GM19455 (cell line): ENCODE data around the gene KCNIP4.

Experiments
- ATAC-seq: cut with Tn5 transposase; IDR thresholded peaks from one replicate; pipeline ENCODE4 v1.9.1; 2021; ENCODE audit not compliant: unreplicated experiment

Gene KCNIP4

DNA sequence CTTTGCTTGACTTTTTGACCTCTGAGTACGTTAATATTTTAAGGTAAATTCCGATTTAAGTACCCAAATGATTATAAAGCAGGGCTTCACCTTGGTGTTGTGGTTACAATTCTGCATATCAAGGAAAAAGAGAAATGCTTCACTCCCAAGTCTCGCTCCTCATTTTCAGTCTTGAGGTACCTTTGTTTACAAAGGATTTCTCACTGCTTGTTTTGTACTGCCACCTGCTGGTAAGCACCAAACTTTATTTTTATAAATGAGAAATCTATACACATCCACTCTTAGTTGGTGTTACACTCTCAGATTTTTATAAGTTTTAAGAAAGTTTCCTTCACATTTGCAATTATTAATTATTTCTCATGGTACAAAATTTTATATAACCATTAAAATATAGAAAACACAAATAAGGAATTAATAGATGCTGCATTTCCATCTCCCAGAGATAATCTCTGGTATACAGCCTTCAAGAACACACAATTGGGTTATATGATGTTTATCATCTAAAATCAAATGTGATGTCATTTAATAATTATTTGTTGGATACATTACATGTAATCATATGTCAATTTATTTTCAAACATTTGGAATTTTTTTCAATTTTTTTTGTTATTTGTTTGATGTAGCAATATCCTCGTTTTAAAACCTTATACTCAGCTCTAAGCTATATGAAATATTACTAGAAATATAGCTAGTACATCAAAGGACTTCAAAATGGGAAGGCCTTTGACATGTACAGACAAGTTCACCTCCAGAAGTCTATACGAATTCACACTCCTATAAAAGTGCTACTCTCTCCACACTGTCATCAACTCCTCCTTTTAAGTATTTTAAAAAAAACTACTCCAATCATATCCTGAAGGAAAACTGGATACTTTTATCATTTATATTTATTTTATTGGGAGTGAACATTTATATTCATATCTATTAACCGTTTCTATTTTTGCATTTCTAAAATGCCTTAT is 179.9 kb downstream of the KCNIP4 start:
- peak; percentile 65 for ATAC-seq

DNA sequence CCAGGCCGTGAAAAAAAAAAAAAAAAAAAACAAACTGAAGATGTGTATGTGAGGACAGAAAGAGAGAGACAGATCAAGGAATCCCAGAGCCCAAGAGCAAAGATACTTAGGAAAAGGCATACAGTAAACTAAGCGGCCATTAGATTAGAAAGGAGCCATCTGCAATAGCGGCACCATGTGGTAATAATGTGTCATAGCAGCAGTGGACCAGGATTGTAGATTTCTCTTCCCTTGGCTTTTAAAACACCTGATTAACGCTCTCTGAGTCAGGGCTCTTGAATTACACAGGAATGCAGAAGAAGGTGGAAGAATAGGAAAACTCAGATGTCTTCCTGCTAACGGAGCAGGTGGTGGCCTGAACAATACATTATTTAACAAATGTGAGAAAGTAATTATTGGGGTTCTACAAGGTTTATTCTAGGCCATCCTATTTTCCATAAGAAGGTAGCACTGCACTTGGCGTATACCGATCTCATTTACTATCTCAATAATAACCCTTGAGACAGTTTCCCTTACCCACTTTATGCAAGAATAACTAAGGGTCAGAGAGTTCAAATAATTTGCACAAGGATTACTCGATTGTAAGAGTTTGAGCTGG is 182.7 kb downstream of the KCNIP4 start:
- ATAC-seq: peak; percentile 68

DNA sequence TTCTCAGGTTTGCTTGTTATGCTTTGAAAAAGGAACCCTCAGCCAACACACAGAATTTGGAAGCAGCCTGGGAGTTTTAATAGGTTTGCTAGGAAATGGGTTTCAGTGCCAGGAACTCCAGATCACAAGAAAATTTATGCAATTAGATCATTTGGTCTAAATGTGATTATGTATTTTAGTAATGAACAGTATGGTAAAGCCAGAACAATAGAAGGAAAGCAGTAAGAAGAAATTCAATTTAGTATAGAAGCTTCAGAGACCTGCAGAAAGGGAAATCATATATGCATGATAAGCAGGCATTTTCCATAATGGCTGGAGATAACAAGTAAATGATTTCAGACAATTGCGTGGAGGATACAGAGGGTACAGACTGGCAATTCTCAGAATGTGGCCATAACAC is 184.7 kb downstream of the KCNIP4 start:
- no peak for ATAC-seq

DNA sequence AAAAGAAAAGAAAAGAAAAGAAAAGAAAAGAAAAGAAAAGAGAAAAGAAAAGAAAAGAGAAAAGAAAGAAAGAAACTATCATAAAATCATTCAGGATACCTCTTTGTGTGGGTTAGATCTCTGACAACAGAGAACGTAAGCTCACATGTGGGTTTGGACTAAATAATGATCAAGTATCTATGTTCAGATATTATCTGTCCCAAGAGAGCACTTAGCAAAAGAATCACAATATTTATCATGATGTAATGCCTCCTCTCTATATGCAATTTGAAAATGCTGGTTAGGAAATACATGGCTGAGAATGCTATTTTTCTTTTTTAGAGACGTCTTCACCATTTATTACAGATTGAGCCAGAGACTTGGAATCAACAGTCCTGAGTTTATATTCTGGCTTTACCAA is 191.3 kb downstream of the KCNIP4 start:
- no peak for ATAC-seq

DNA sequence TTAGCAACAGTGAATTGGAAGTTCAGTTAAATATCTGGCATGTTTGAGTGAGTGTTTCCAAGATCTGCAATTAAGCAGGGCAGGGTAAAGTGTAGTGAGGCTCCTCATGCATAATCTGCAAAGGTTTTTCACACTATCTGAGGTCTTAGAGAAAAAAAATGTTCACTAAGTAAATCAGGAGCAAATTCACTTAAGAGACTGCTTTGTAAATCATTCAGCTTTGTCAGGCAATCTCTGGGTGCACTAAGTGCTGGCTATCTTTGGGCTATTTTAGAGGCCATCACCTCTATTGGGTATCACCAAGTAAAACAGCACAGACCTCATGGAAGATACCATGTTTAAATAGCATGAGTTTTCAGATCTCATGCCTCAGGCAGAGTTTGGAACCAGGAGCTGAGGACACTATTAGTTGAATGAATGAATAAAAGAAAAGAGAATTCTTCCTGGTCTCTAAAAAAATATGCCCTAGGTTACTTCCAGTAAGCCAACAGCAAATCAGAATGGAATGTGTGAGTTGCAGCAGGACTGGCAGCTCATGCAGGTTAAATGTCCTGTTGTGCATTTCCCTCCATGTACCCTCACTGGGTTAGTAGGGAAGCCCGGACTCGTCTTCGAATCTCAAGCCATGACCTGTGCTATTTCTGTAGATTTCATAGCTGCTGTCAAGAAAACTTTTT is 195.3 kb downstream of the KCNIP4 start:
- no peak for ATAC-seq

DNA sequence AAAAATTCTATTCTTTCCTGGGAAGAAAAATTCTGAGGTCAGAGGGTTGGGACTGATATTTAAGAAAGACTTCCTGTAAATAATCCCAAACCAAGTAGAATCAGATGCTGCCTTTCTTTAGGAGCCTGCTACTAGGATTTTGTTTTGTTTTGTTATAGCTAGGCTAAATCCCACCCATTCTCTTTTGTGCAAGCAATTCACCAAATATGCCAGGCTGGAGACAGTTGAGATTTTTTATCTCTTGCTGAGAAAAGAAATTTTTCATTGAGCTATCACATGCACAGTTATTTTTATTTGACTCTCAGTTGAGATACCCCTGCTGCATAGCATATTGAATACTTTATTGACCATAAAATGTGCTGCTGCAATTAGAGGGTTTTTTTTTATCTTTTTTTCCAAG is 196.0 kb downstream of the KCNIP4 start:
- no peak for ATAC-seq

DNA sequence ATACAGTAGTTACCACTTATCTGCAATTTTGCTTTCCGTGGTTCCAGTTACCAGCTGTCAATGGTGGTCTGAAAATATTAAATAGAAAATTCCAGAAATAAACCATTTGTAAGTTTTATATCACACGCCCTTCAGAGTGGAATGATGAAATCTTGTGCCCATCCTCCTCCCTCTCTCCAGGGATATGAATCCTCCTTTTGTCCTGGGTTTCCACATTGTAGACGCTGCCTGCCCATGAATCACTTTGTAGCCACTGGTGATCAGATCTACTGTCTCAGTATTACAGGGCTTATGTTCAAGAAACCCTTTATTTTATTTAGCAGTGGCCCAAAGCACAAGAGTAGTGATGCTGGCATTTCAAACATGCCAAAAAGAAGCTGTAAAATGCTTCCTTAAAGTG is 198.6 kb downstream of the KCNIP4 start:
- no peak for ATAC-seq

DNA sequence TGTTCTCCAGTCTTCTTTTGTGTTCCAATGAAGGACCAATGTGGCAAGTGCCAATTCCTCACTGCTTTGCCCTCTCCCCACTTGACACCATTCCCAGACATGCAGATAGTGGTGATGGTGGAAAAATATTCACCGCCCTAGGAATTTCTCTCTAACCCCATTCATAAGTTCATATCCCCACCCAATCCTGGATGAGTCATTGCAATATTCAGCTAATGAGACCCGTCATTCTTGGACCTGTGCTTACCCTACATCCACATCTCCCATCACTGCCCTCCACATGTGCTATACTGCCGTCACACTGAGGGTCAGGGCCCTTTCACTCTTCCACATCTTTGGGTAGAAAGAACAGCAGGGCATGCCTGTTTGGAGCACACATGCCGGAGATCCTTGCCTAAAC is 199.2 kb downstream of the KCNIP4 start:
- no peak for ATAC-seq

DNA sequence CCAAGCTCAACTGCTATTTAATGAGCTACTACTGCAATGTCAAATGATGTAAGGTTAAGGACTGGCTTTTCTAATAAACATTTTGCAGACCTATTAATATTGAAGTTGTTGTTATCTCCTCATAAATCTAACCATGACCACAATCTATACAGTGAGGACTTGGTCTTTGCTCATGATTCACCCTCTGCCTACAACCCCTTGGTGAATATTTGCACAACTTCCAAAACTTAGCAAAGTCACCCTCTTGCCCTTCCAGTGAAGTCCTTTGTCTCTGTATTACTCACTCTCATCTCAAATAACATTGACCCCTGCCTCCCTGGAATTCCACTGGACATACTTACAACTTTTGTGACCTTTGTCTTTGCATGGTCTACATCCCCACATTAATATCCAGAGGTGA is 204.5 kb downstream of the KCNIP4 start:
- ATAC-seq: no peak

DNA sequence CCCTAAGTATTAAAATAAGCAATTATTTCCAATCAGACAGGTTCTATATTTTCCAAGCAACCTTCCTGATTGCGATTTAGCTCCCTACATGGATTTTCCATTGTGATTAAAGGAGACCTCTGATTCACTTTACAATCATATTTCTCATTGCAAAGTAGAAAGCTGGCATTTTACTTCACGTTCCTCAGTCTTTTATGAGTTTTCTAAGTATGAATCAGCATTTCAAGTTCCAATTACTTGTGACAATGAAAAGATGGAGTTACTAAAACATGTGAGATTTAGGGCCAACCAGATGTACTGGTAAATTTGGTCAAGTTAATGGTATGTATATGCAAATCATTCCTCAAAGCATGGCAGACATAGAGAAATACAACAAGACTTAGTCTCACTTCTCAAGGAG is 206.2 kb downstream of the KCNIP4 start:
- ATAC-seq: no peak

DNA sequence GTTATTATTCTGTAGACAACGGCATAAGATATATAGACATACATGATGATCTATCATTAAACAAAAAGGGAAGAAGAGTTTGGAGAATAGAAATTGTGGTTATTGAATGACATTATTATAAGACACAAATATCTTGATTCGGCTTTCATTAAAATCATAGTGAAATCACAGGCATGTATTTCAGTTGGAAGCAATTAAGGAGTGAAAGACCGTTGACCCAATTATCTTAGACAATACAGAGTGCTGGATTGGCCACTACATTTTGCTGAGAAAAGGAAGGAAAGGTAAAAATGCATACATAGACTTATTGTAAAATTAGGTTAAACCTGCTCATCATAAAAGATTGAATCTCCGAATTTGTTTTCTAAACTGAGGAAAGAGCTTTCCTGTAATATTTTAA is 209.8 kb downstream of the KCNIP4 start:
- no peak for ATAC-seq

DNA sequence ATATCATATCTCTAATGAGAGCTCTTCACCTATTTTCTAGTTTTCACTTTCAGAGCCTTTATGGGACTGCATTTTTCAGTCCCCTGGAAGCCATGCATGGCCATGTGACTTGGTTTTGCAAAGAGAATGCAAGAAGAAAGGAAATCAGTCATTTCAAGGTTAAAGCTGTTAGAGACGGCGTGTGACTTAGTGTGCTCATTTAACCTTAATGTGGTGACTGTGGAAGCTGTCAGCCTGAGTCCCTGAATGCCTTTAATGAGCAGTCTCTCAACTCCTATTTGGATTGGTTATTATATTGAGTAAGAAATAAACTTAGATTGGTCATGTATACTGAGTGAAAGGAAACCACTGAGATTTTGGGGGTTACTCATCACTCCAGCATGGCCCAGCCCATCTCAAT is 212.7 kb downstream of the KCNIP4 start:
- no peak for ATAC-seq

DNA sequence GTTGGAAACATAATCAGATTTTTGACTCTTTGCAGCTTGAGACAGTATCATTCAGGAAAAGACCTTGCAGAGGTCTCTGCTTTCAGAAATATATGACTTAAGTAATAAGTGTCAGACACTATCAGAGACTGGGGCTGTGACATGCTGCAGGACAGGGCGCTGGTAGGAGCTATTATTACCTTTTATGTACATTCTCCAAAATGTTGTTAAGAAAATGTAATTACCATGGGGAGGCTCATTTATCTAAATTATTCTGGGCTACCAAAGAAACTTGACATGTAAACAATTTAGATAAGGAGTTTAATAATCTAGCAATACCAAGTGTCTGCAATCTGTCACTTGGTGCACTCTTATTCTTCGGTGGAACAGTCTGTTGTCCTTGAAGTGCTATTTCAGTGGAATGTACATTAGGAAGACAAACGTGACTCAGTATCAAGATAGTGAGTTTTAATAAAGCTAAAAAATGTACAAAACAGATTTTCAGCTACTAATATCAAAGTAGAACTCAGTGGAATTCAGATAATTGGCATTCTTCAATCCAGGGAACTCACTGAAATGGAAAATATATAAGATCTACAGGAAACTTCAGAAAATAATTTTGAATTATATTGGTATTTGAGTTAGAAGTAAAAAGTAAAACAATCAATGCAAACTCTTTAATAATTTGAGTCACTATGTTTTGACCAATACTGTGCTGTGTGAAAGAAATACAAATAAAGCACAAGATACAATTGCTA is 214.5 kb downstream of the KCNIP4 start:
- no peak for ATAC-seq

DNA sequence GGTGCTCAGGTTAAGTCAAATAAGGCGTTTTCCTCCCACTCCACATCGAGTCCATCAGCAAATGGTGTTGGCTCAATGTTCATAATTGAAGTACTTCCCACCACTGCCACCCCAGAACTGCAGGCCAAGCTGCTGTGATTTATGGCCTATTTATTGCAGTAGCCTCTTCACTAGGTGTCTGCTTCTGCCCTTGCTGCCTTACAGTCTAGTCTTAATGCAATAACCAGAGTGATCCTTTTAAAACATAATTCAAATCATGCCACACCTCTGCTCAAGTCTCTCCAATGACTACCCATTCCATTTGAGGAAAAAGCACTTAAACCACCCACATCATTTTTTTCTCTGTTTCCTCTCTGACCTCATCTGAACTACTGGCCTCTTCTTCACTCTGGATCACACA is 220.3 kb downstream of the KCNIP4 start:
- no peak for ATAC-seq

DNA sequence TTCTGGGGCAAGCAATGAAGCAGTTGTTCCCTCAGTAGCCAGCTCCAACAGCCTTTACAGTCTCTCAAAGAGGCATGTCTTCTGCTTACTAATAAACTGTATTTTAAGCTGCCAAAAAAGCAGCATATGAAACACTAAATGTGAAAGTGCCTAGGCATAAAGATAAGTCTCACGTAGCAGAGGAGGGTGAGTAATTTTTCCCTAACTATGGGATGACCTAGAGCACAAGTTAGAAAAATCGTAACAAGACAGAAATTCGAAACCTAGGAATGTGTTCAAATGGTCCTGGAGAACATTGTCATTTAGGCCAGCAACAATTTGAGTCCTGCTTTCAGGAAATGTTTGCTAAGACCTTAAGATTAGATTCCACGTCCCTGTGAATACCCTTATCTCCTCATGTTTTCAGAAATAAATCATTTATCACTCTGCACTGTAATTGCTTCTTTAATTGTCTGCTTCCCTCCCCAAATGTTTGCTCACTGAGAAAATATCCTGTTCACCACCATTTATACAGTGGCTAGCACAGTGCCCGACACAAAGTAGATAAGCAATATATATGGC is 222.2 kb downstream of the KCNIP4 start:
- no peak for ATAC-seq

DNA sequence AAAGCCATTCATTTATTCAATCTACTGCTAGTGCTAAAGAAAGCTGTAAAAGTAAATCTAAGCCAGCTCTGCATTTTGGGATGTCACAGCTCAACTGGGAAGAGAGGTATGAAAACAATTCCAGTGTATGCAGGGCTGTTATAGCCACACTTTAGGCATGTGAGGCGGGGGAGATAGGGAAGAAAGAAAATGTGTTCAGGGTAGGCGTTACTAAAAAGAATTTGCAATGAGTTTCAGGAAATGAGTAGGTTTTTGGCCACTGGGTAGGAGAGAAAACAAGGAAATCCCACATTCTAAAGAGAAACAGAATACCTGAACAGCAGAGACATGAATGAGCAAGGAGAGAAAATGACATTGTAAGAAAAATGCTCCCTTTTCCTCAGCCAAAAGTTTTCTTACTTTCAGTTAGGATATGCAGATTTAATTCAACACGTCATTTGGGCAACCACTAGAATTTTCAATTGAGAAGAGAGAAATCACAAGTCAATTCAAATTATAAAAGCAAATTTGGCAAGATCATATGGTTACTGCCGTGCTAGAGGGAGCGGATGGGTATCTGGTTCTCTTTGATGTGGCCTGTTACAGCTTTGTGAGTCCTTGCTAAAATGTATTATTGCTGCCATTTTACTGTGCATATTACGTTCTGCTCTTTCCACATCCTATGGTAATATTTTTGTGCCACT is 226.3 kb downstream of the KCNIP4 start:
- no peak for ATAC-seq

DNA sequence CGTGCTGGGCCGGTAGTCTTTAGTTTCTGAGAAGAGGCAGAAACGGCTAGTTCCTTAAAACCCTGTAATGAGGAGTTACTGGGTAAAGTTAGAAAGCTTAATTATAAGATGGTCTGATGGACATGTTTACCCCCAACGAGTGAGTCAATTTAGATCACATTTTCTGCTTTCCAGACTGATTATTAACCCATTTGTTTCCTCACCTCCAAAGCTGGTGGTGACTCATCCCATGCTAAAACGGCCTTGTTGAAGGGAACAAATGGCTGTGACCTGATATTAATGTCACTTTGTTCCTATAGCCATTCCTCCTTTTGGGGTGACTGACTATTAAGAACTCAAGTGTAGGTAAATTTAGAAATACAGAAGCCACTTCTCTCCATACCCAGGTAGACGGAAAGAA is 232.0 kb downstream of the KCNIP4 start:
- ATAC-seq: no peak

DNA sequence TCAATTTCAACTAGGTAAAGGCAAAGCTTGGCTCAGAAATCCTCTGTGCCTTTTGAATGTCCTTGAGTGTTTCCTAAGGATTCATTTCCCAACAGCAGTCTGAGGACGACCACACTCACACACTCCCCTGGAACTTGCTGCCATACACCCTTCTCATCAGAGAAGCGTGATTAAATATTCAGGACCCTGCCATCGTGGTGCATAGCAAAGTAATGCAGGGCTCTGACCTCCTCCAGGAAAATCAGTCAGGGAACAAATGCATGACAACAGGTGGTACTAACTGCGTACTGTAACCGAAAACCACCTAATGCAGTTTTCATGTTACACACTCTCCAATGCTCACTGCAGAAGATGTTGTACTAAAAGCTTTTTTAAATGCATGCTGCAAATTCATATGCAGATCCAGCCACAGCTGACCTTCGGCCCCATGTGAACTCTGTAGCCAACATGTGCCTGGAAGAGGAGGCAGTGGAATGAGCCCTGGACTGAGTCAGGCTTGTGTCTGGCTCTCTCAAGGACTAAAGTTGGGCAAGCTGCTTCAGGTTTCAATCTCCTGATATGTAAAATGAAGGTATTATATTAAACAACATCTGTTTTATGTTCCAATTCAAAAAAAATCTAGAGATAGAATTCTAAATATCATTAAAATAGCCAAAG is 238.3 kb downstream of the KCNIP4 start:
- no peak for ATAC-seq

DNA sequence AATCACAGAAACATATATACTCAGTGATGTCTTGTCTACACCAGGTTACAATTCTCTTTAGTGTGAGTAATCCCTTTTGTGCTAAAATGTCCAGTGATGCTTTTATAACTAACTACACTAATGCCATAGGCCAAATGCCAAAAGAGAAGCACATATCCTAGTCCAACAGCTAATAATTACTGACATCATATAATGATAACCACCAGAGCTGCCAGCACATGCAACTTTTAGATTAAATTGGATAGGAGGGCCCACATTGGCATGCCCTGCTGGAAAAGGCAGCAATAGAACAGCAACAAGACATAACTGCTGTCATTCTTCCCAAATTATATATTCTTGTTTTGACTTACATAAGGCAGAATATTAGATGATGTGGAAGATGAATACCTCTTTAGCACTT is 238.8 kb downstream of the KCNIP4 start:
- no peak for ATAC-seq

DNA sequence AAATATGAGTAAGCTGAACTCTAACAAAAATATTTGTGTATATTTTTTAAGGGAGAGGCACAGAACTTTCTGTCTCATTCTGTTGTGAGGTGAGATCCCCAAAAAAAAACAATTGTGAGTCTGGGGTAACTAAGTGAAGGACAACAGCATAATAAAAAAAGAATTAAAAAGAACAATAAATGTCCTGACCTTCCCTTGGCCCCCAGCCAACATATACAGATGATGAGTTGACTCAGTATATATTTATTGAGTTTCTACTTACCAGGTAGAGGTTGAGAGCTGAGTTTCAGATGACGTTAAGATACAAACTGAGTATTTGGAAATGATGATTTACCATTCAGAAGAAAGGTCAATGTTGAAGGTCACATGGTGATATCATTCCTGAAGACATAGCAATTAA is 239.5 kb downstream of the KCNIP4 start:
- no peak for ATAC-seq
